LNCaP clone FGC (cell line): ENCODE measurements around the gene AP4S1.
"Not testable (repeated sequence)": the region's sequence is repeated elsewhere in the genome, so short reads cannot be mapped to it uniquely, and the experiment has no call there.

Source experiments
- DNase-seq: peaks from one replicate; pipeline ENCODE4 v3.0.0-alpha.2; 2011; ENCODE audit warnings: low read depth
- H3K4me3 ChIP-seq: 2 replicates; pipeline ENCODE4 v1.5.1; 2011; ENCODE audit warnings: mild to moderate bottlenecking, low read depth, low read length, control low read depth
- CTCF ChIP-seq: IDR thresholded peaks from 2 replicates; pipeline ENCODE4 v1.5.1; 2012; ENCODE audit warnings: mild to moderate bottlenecking; ENCODE audit not compliant: control insufficient read depth, insufficient read depth; ENCODE audit errors: extremely low read depth

AP4S1 gene

GRCh38 chr14:30996892-30997659 lies 28.4 kb upstream of the AP4S1 start:
- no peak for DNase-seq

GRCh38 chr14:30998100-30998706 lies 27.2 kb upstream of the AP4S1 start:
- no peak for TF ChIP-seq CTCF
- no peak overlapping the region for H3K4me3 ChIP-seq

More at GRCh38 chr14:30996892-30997659, 28.4 kb upstream of the AP4S1 start:
- no peak for TF ChIP-seq CTCF
- no peak overlapping the region for H3K4me3 ChIP-seq

GRCh38 chr14:30999038-30999773 lies 26.2 kb upstream of the AP4S1 start:
- H3K4me3 ChIP-seq: no peak overlapping the region

More at GRCh38 chr14:30998100-30998706, 27.2 kb upstream of the AP4S1 start:
- no peak for DNase-seq

GRCh38 chr14:31000629-31001338 lies 24.7 kb upstream of the AP4S1 start:
- H3K4me3 ChIP-seq: no peak overlapping the region
- TF ChIP-seq CTCF: no peak

More at GRCh38 chr14:30999038-30999773, 26.2 kb upstream of the AP4S1 start:
- no peak for DNase-seq
- no peak for TF ChIP-seq CTCF

GRCh38 chr14:31001339-31001658 lies 24.1 kb upstream of the AP4S1 start:
- no peak for TF ChIP-seq CTCF
- no peak for DNase-seq
- H3K4me3 ChIP-seq: no peak overlapping the region

More at GRCh38 chr14:31000629-31001338, 24.7 kb upstream of the AP4S1 start:
- DNase-seq: no peak

- no peak for DNase-seq
- TF ChIP-seq CTCF: no peak
- H3K4me3 ChIP-seq: no peak overlapping the region
Observed at GRCh38 chr14:31003284-31003683, 22.2 kb upstream of the AP4S1 start.

- not testable (repeated sequence) for H3K4me3 ChIP-seq, DNase-seq
Observed at GRCh38 chr14:31004007-31004406, 21.4 kb upstream of the AP4S1 start.
